ENCODE results near the gene AGMAT.
"Not testable (repeated sequence)": the region's sequence is repeated elsewhere in the genome, so short reads cannot be mapped to it uniquely, and the experiment has no call there.

GRCh38 chr1:15604400-15604799 is 19.5 kb upstream of the AGMAT start:
- not testable (repeated sequence) for TF ChIP-seq CTCF, EZH2phosphoT487 (IDR thresholded peaks at IDR 0.05; ENCODE audit: low read length)

All from MM.1S (cell line).